Skeletal muscle cell (primary cell): ENCODE measurements around the gene MMS19.
"Not testable (repeated sequence)": the region's sequence is repeated elsewhere in the genome, so short reads cannot be mapped to it uniquely, and the experiment has no call there.

Experiments
- DNase-seq: peaks from one replicate; pipeline ENCODE4 v3.0.0-alpha.2; 2010; ENCODE audit warnings: low read depth
- H3K4me3 ChIP-seq: 2 replicates; pipeline ENCODE4 v1.5.1; 2011; ENCODE audit warnings: low read depth, mild to moderate bottlenecking, control low read depth, low read length, moderate library complexity

Gene MMS19

DNA sequence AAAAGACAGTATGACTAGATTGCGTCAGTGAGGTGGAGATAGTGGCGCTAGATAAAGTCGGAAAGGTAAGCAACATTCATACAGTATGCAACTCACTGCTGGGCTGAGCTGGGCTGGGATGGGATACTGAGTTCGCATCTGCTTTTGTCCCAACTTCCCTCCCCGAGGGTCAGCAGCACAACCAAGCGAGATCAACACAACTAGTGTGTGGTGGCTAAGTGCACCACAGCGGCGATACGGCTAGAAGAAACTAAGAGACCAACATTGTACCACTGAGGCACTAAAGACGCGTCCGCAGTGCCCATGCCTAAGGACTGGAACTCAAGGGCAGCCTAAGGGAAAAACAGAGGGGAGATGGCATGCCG, 52.9 kb downstream of the MMS19 start:
- H3K4me3 ChIP-seq: peak overlapping the region; percentile 95
- DNase-seq: no peak

DNA sequence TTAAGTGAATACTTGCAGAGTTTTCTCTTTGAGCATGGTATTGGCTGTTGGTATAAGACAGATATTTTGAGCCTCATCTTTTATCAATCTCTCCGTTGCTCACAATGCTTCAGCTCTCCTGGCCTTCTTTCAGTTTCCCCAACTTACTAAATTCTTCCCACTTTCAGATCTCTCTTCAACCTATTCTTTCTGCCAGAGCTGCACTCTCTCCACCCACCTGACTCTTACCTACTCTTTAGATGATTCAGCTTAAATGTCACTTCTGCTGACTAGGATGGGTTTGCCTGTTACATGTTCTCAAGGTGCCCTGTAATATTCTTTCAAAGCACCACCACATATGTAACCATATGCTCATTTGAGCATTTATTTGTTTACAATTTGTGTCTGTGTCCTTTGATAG, 54.0 kb downstream of the MMS19 start:
- DNase-seq: no peak
- H3K4me3 ChIP-seq: no peak overlapping the region

DNA sequence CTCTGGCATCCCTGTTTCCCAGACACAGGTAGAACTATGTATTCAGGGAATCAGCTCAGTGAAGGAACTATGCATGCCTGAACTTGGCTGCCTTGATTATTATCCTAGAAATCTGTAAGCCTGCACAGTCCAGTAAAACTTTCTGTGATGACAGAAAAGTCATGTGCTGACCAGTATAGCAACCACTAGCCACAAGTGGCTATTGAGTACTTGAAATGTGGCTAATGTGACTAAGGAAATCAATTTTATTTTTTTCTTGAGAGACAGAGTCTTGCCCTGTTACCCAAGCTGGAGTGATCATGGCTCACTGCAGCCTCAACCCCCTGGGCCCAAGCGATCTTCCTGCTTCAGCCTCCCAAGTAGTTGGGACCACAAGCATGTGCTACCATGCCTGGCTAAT, 55.9 kb downstream of the MMS19 start:
- no peak overlapping the region for H3K4me3 ChIP-seq
- DNase-seq: no peak

DNA sequence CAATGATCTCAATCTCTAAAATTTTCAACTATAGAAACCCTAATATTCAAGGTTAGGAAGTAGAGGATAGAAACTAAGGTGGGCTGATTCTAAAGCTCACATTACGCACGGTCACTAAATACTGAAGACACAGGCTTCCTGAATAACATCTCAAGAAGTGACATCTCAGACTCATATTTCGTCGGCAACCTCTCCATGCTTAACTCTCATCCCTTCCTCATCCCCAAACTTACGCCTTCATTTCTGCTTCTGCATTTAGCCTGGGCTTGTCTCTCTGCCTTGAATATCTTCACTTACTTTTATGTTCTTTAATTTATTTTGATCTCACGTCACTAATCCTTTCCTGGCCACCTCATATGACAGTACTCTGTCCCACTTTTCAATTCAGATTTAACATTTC, 63.0 kb downstream of the MMS19 start:
- no peak overlapping the region for H3K4me3 ChIP-seq
- DNase-seq: no peak

DNA sequence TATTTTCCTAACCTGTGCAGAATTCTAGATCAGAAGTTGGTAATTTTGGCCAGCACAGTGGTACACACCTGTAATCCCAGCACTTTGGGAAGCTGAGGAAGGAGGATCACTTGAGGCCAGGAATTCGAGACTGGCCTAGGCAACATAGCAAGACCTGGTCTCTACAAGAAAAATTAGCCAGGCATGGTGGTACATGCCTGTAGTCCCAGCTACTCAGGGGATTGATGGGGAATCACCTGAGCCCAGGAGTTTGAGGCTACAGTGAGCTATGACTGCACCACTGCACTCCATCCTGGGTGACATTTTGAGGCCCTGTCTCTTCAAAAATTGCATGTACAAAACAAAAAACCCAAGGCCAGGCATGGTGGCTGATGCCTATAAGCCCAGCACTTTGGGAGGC, 63.7 kb downstream of the MMS19 start:
- no peak overlapping the region for H3K4me3 ChIP-seq
- no peak for DNase-seq

DNA sequence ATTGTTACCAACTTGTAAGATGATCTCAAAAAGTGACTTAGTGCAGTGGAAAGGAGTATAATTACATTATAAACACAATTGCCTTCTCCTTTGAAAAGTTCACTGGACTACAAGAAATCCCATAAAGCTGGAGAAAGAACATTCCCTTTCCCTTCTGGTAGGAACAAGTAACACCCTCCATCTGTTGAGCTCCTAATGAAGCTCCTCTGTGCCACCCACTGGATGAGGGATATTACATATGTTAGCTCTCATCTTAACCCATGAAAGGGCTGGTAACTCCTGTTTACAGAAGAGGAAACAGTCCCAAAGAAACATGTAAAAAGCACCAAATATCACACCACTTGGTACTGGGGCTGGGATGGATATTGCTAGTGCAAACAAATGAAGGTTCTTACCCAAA, 64.2 kb downstream of the MMS19 start:
- DNase-seq: no peak
- no peak overlapping the region for H3K4me3 ChIP-seq

DNA sequence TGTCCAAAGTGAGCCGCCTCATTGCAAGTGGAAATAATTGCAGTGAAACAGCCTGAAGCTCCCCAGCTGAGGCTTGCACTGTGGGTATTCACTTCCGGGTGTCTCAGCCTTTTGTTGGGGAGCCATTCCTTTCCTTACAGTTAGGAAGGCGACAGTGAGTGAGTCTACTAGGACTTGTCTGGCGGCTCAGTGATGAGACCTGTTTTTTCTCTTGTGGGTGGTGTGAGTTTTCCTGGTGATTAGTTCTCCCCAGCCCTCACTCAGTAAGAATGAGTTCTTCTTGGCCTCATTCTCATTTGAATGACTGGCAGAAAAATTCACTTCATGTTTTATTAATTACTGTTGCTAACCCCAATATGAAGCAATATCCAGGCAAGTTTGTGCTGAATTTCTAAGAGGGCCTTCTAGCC, 69.6 kb downstream of the MMS19 start:
- no peak for DNase-seq

DNA sequence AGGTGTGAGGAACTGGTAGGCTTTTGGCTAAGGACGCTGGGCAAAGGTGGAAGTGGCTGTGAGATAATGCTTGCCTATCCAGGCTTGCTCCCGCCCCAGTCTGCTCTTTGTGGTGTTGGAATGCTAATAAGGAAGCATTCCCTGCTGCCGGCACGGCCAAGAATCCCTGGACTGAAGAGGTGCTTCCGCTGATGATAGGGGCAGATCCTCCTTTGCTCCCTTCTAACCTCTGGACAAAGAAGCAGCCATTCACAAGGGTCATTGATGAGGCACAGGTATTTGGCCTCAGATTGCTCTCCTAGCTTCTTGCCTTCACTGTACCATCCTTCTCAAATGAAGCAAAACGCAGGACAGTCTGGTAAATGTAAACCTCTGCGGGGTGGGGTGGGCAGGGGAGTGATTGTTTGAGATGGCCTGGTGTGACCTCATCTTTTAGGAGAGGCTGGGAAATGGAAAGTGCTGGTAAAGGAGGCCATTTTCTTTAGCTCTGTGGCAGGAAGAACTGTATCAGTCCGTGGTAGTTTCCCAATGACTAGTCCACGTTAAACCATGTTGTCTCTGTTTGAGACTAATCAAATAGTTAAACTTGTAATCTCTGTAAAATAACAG, 70.5 kb downstream of the MMS19 start:
- no peak for DNase-seq
- H3K4me3 ChIP-seq: peak overlapping the region; percentile 96

More for the DNA sequence above, 69.6 kb downstream of the MMS19 start:
- peak overlapping the region; percentile 96 for H3K4me3 ChIP-seq

DNA sequence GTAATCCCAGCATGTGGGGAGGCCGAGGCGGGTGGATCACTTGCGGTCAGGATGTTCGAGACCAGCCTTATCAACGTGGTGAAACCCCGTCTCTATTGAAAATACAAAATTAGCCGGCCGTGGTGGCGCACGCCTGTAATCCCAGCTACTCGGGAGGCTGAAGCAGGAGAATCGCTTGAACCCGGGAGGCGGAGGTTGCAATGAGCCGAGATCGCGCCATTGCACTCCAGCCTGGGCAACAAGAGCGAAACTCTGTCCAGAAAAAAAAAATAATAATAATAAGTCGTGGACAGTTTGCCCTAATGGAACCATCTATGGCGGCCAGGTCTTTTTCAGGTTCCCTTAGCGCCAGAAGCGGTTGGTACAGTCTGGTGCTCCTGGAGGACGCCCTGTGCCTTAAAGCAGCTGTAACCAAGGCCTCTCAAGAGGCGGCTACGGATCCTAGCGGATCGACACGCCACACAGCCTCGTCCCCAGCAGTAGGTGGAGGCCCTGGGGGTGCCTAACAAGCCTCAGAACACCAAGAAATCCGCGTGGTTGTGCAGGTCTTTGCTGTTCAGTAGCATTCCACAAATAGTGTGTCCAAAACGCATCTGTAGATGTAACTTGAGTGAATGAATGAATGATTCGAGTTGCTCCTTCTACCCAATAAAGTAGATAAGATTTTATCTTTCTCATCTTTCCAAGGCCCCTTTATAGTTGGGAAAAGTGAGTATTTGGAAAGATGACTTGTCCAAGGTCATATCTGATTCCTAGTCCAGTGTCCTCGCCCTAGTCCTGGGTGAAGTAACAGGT, 71.2 kb downstream of the MMS19 start:
- peak overlapping the region; percentile 96 for H3K4me3 ChIP-seq
- DNase-seq: no peak

DNA sequence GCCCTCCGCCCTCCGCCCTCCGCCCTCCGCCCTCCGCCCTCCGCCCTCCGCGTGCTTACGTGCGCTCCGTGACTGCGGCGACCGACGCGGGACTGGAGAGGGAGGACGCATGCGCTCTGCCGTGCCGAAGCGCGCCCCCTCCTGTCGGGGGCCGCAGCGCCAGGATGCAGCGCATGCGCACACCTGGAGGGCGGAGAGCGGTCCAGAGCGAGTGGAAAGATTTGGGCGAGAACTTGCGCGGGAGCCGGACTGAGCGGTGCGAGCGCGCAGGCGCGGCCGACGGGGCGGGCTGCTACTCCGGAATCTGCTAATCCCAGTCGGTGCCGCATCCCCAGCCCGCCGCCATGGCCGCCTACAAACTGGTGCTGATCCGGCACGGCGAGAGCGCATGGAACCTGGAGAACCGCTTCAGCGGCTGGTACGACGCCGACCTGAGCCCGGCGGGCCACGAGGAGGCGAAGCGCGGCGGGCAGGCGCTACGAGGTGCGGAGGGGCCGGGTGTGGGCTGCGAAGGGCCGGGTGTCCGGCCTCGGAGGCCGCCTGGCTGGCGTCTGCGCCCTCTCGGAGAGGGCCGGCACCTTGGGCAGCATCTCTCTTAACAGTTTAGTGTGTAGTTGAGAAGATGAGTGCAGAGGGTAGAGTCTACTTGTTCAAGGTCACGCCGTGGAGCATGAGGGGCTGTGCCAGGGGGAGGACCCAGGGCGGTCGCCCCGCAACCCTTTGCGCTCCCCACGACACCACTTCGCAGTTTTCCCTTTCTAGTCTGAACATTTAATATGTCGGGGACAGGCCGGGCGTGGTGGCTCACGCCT, 72.1 kb downstream of the MMS19 start, which contains the start of gene PGAM1:
PGAM1 (plus strand) TSS at position 228 of the 812 bp plus-strand sequence; CDS start at position 345, 117 bp downstream.
- peak; percentile 84 for DNase-seq

DNA sequence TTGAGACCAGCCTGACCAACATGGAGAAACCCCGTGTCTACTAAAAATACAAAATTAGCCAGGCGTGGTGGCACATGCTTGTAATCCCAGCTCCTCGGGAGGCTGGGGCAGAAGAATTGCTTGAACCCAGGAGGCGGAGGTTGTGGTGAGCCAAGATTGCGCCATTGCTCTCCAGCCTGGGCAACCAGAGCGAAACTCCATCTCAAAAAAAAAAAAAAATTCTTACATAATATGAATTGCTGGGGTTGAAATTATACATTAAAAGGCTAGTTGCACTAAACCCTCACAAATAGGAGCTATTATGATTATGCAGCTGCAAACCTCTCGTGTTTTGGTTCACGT, 74.5 kb downstream of the MMS19 start:
- not testable (repeated sequence) for H3K4me3 ChIP-seq, DNase-seq

More for the DNA sequence above, 72.1 kb downstream of the MMS19 start, which contains the start of gene PGAM1:
- H3K4me3 ChIP-seq: peak within 1 kb of the TSS; percentile 96

DNA sequence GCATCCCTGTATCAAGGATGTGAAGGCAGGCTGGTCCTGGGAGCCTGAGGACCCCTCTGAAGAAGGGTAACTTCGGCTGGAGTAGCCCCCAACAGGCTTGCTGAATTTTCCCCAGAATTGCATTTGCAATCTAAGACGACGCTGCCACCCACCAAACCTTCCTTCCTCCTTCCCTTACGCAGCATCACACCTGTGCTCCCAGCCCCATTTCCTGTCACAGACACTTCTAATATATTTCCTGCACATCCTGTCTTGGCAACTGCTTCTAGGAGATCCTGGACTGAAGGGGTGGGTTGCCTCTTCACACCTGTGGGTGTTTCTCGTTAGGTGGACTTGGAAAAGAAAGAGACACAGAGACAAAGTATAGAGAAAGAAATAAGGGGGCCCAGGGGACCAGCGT, 81.7 kb downstream of the MMS19 start:
- no peak overlapping the region for H3K4me3 ChIP-seq
- no peak for DNase-seq

DNA sequence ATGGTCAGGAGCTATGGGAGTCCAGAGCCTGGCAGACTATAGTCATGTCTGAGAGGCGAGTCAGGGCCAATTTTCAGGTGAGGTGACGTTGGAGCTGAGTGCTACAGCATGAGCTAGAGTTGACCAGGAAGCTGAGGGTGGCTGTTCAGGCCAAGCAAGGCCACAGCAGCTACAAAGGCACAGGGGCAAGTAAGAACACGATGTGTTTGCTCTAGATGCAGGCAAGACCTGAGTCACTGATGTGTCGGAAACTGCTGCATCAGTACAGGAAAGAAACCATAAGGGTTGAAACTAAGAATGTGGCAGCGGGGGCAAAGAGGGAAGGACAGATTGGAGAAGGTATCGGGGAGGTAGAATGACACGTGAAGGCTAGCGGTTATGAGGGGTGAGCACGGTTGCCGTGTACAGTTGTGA, 85.3 kb downstream of the MMS19 start:
- DNase-seq: no peak
- no peak overlapping the region for H3K4me3 ChIP-seq

DNA sequence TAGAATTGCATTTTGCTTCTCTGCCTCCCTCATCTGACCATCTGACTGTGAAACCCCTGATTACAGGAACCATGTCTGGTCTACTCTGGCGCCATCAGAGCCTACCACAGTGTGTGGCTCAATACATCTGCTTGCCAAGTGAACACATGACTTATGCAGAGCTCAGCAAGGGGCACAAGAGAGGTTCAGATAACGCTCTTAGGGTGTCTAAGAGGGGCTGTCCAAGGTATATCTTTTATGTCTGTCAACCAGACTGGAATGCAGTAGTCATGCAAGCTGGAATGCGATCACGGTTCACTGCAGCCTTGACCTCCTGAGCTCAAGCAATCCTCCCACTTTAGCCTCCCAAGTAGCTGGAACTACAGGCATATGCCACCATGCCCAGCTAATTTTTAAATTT, 86.8 kb downstream of the MMS19 start:
- H3K4me3 ChIP-seq: no peak overlapping the region
- DNase-seq: no peak

DNA sequence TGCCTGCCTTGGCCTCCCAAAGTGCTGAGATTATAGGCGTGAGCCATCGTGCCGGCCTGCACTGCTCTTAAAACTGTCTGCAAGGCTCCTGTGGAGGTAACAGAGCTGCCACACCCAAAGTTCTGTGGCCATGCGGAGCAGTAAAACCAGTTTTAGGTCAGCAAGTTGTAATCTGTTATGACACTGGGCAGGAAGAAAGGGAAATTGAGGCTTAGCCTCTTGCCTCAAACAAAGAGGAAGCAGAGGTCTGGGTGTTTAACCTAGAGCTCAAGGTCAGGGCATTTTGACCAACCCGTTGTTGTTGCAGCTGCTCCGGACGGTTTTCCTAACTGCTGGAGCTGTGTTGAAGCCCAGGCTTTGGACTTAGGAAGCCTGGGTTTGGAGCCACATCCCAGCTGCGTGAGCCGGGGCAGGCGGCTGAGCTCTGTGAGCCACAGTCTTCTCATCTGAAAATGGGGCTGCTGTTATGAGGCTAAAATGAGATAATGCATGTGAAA, 89.7 kb downstream of the MMS19 start:
- no peak for DNase-seq
- H3K4me3 ChIP-seq: no peak overlapping the region
